Measurements from ENCODE around the gene RBMS3.

DNA sequence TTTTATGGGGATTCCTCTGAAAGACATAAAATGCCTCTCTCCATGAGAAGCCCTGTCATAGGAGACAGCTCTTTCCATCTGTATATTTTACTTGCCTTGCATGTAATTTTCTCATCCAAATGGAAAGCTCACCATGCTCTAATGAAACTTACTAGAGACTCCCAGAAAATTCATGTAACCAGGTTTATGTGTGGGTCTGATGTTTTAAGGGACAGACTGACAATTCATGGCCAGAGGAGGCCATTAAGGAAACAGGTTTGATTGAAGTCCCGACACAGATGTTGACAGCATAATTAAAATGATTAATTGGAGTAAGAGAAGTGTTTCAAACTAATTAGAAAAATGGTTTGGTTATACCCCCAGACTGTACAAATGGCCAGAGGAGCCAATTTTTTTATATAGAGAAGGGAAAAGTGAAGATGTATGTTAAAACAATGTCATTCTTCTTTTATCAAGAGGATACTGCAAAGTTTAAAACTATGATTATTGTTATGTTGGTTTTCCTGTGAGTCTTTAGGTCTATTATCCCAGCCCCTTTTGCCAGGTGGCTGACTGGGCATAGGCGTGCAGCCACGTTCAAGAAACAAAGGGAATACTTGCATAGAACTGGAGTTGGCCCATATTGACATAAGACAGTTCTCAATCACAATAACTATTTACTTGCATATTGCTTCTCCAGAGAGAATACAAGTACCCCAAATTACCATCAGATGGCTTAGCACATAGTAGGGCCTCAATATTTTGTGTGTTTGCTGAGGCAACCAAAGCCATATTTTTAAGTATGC lies 64.8 kb downstream of the RBMS3 start:
- TF ChIP-seq, protein P1, sequence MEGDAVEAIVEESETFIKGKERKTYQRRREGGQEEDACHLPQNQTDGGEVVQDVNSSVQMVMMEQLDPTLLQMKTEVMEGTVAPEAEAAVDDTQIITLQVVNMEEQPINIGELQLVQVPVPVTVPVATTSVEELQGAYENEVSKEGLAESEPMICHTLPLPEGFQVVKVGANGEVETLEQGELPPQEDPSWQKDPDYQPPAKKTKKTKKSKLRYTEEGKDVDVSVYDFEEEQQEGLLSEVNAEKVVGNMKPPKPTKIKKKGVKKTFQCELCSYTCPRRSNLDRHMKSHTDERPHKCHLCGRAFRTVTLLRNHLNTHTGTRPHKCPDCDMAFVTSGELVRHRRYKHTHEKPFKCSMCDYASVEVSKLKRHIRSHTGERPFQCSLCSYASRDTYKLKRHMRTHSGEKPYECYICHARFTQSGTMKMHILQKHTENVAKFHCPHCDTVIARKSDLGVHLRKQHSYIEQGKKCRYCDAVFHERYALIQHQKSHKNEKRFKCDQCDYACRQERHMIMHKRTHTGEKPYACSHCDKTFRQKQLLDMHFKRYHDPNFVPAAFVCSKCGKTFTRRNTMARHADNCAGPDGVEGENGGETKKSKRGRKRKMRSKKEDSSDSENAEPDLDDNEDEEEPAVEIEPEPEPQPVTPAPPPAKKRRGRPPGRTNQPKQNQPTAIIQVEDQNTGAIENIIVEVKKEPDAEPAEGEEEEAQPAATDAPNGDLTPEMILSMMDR (conservative IDR thresholded peaks at IDR 0.05; ENCODE audit: low read length) = no peak
- no peak for TF ChIP-seq EZH2phosphoT487 (IDR thresholded peaks at IDR 0.05; ENCODE audit: borderline replicate concordance, low read depth, low read length)

Measured in OCI-LY7 (cell line).